WTC11 (cell line): ENCODE data around the gene WBP1L. TPM values are rescaled to one million over a fixed set of nuclear protein-coding genes. Genes with fewer than 3 reads are reported as not detected.

ENCODE experiments used
- ATAC-seq: fragments of 200-7000 bp; cut with Tn5 transposase; 2 replicates; pipeline ENCODE4 v1.10.0; 2021; ENCODE audit warnings: mild to moderate bottlenecking, moderate library complexity
- CTCF ChIA-PET: fragments of 300-600 bp; sonication (Branson Sonifier 250); formaldehyde crosslinking; loops from one replicate; lab custom pipeline; 2021; ENCODE audit warnings: antibody characterized with exemption; lab: Charles Lee
- POLR2A ChIA-PET: fragments of 350-600 bp; sonication (Branson Sonifier 250); formaldehyde crosslinking; loops from one replicate; lab custom pipeline; 2021; ENCODE audit warnings: antibody characterized with exemption; lab: Charles Lee
- DNase-seq: peaks from one replicate; pipeline ENCODE4 v3.0.0; 2021; ENCODE audit warnings: low spot score
- H3K27ac Mint-ChIP-seq: 2 replicates; pipeline ENCODE4 v1.8.0; 2021; ENCODE audit warnings: mixed read lengths
- H3K27me3 Mint-ChIP-seq: 2 replicates; pipeline ENCODE4 v1.8.0; 2021; ENCODE audit warnings: low read depth, mild to moderate bottlenecking, moderate library complexity, mixed read lengths
- H3K36me3 Mint-ChIP-seq: 2 replicates; pipeline ENCODE4 v1.8.0; 2021; ENCODE audit warnings: mixed read lengths
- H3K4me1 Mint-ChIP-seq: 2 replicates; pipeline ENCODE4 v1.8.0; 2022; ENCODE audit warnings: mixed read lengths
- H3K4me3 Mint-ChIP-seq: 2 replicates; pipeline ENCODE4 v1.8.0; 2021; ENCODE audit warnings: mild to moderate bottlenecking, moderate library complexity, mixed read lengths
- H3K9me3 Mint-ChIP-seq: 2 replicates; pipeline ENCODE4 v1.8.0; 2021; ENCODE audit warnings: mixed read lengths
- ATF1 ChIP-seq: sonication (generic); formaldehyde crosslinking; IDR thresholded peaks from 2 replicates; pipeline ENCODE4 v1.8.1; 2023; ENCODE audit warnings: mild to moderate bottlenecking, moderate library complexity, missing genetic modification reagents
- CBFB ChIP-seq: sonication (generic); formaldehyde crosslinking; IDR thresholded peaks from 2 replicates; pipeline ENCODE4 v1.8.1; 2022; ENCODE audit warnings: mild to moderate bottlenecking, low read depth, missing genetic modification reagents
- CTCF ChIP-seq: fragments of 200-600 bp; IDR thresholded peaks from 2 replicates; pipeline ENCODE4 v1.8.0; 2022; ENCODE audit warnings: antibody characterized with exemption
- ESRRA ChIP-seq: sonication (generic); formaldehyde crosslinking; IDR thresholded peaks from 2 replicates; pipeline ENCODE4 v1.8.1; 2022; ENCODE audit warnings: mild to moderate bottlenecking, missing genetic modification reagents, borderline replicate concordance
- FOXK1 ChIP-seq: sonication (generic); formaldehyde crosslinking; IDR thresholded peaks from 2 replicates; pipeline ENCODE4 v1.8.0; 2022; ENCODE audit warnings: mild to moderate bottlenecking, moderate library complexity, missing genetic modification reagents
- JAZF1 ChIP-seq: fragments of 250-450 bp; sonication (Bioruptor Pico); IDR thresholded peaks from 2 replicates; pipeline ENCODE4 v1.9.0; 2021; ENCODE audit warnings: moderate library complexity, mild to moderate bottlenecking, inconsistent platforms
- MXD4 ChIP-seq: fragments of 250-450 bp; sonication (Bioruptor Pico); IDR thresholded peaks from 2 replicates; pipeline ENCODE4 v1.8.0; 2021; ENCODE audit warnings: mild to moderate bottlenecking, moderate library complexity, borderline replicate concordance
- PREB ChIP-seq: sonication (generic); formaldehyde crosslinking; IDR thresholded peaks from 2 replicates; pipeline ENCODE4 v1.8.1; 2022; ENCODE audit warnings: mild to moderate bottlenecking, missing genetic modification reagents, moderate library complexity, borderline replicate concordance
- PRRX2 ChIP-seq: fragments of 250-450 bp; sonication (Bioruptor Pico); IDR thresholded peaks from 2 replicates; pipeline ENCODE4 v1.8.0; 2021; ENCODE audit warnings: mild to moderate bottlenecking
- RORB ChIP-seq: fragments of 250-450 bp; sonication (Bioruptor Pico); IDR thresholded peaks from 2 replicates; pipeline ENCODE4 v1.9.0; 2021; ENCODE audit warnings: mild to moderate bottlenecking
- TCF7 ChIP-seq: sonication (generic); formaldehyde crosslinking; IDR thresholded peaks from 2 replicates; pipeline ENCODE4 v1.8.0; 2022; ENCODE audit warnings: mild to moderate bottlenecking, low read depth, missing genetic modification reagents, moderate library complexity
- USF1 ChIP-seq: sonication (generic); formaldehyde crosslinking; IDR thresholded peaks from 2 replicates; pipeline ENCODE4 v1.8.0; 2022; ENCODE audit warnings: mild to moderate bottlenecking, missing genetic modification reagents
- ZNF138 ChIP-seq: sonication (generic); formaldehyde crosslinking; conservative IDR thresholded peaks from 2 replicates; pipeline ENCODE4 v1.8.1; 2022; ENCODE audit warnings: mild to moderate bottlenecking, moderate library complexity, missing genetic modification reagents
- ZNF317 ChIP-seq: sonication (generic); formaldehyde crosslinking; IDR thresholded peaks from 2 replicates; pipeline ENCODE4 v1.8.1; 2023; ENCODE audit warnings: low read depth, mild to moderate bottlenecking, moderate library complexity, missing genetic modification reagents, borderline replicate concordance
- total RNA-seq: library from RNA; stranded (reverse); gene quantifications from 3 replicates; pipeline ENCODE4 v1.2.3, GENCODE V29; 2021
- TF ChIP-seq, protein P1 (sequence below): fragments of 250-450 bp; sonication (Bioruptor Pico); conservative IDR thresholded peaks from 2 replicates; pipeline ENCODE4 v1.9.0; 2021; ENCODE audit warnings: mild to moderate bottlenecking
- TF ChIP-seq, protein P2 (sequence below): sonication (generic); formaldehyde crosslinking; IDR thresholded peaks from 2 replicates; pipeline ENCODE4 v1.8.0; 2022; ENCODE audit warnings: missing genetic modification reagents

The WBP1L gene
- total RNA-seq, 1 experiment from 2014 or later = 26.8 TPM

- Mint-ChIP-seq H3K36me3 (peaks cover 11% of the 10 kb centered on the region), H3K27ac (peak overlapping the region; percentile 60; the same call in 1 of the 2 replicates), H3K4me1 (no peaks in the 10 kb centered on the region), H3K9me3 (peaks cover 14% of the 10 kb centered on the region), H3K27me3 (no peaks in the 10 kb centered on the region), H3K4me3 (no peak overlapping the region)
- DNase-seq (no peak), ATAC-seq (no peak)
- POLR2A ChIA-PET = interaction anchor here (0.6 kb wide), 2 partner anchors 40 to 570 kb away, joined by 3 to 4 read pairs; no protein-coding TSS in a partner anchor
- no peak for TF ChIP-seq ZNF317 (CRISPR knock-in tag)
- no peak for TF ChIP-seq CBFB
- no peak for TF ChIP-seq JAZF1 (CRISPR knock-in tag)
- no peak for TF ChIP-seq ZNF138 (CRISPR knock-in tag)
- no peak for TF ChIP-seq PRRX2 (CRISPR knock-in tag)
- TF ChIP-seq USF1 = no peak
- TF ChIP-seq CTCF = no peak
- CTCF ChIA-PET = interaction anchor here (0.6 to 1.0 kb wide), 2 partner anchors 10 to 75 kb away, joined by 3 to 4 read pairs; no protein-coding TSS in a partner anchor
These were observed 82.5 kb downstream of the WBP1L start for GRCh38 chr10:102826148-102826796.

GRCh38 chr10:102827597-102827975 is 83.8 kb downstream of the WBP1L start:
- H3K9me3 Mint-ChIP-seq = peaks cover 14% of the 10 kb centered on the region
- TF ChIP-seq RORB (CRISPR knock-in tag) = no peak
- no peak for TF ChIP-seq FOXK1
- no peak for TF ChIP-seq MXD4 (CRISPR knock-in tag)
- TF ChIP-seq ATF1 (CRISPR knock-in tag) = no peak
- TF ChIP-seq USF1 = no peak
- TF ChIP-seq, protein P1, sequence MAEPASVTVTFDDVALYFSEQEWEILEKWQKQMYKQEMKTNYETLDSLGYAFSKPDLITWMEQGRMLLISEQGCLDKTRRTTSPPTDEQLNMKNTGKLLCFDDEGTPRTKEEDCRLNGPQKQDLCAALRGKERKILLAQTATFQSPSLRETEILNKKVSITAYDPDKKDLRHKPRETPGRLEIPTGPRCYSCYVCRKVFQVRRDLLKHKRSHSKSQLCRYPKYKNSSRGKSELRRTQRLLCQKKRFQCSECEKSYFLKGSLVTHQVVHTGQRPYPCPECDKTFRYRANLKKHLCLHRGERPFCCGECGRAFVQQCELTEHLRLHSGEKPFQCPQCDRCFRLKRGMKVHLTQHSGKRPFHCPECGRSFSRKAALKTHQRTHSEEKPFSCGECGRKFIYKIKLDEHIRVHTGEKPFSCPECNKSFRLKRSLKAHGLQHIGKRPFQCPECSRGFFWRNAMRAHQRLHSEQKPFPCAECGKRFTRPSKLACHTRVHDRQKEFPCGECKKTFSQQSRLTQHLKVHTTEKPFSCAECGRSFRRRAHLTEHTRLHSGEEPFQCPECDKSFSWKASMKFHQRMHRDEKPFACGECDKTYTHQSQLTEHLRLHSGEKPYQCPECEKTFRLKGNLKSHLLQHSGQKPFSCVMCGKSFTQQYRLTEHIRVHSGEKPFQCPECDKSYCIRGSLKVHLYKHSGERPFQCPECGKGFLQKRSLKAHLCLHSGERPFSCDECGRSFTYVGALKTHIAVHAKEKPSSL (CRISPR knock-in tag) = no peak
- TF ChIP-seq ESRRA (CRISPR knock-in tag) = no peak
- TF ChIP-seq TCF7 (CRISPR knock-in tag) = no peak
- no peak for TF ChIP-seq PREB (CRISPR knock-in tag)
- TF ChIP-seq, protein P2, sequence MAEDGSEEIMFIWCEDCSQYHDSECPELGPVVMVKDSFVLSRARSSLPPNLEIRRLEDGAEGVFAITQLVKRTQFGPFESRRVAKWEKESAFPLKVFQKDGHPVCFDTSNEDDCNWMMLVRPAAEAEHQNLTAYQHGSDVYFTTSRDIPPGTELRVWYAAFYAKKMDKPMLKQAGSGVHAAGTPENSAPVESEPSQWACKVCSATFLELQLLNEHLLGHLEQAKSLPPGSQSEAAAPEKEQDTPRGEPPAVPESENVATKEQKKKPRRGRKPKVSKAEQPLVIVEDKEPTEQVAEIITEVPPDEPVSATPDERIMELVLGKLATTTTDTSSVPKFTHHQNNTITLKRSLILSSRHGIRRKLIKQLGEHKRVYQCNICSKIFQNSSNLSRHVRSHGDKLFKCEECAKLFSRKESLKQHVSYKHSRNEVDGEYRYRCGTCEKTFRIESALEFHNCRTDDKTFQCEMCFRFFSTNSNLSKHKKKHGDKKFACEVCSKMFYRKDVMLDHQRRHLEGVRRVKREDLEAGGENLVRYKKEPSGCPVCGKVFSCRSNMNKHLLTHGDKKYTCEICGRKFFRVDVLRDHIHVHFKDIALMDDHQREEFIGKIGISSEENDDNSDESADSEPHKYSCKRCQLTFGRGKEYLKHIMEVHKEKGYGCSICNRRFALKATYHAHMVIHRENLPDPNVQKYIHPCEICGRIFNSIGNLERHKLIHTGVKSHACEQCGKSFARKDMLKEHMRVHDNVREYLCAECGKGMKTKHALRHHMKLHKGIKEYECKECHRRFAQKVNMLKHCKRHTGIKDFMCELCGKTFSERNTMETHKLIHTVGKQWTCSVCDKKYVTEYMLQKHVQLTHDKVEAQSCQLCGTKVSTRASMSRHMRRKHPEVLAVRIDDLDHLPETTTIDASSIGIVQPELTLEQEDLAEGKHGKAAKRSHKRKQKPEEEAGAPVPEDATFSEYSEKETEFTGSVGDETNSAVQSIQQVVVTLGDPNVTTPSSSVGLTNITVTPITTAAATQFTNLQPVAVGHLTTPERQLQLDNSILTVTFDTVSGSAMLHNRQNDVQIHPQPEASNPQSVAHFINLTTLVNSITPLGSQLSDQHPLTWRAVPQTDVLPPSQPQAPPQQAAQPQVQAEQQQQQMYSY = no peak
- no peaks in the 10 kb centered on the region for H3K4me1 Mint-ChIP-seq
- ChIA-PET CTCF (interaction anchor here (1.3 kb wide), 1 partner anchor 74 kb away, joined by 4 read pairs; no protein-coding TSS in a partner anchor), POLR2A (no interaction called here)
- DNase-seq = no peak
- peaks cover 11% of the 10 kb centered on the region for H3K36me3 Mint-ChIP-seq
- ATAC-seq = no peak
- peaks cover 2% of the 10 kb centered on the region; the same call in 1 of the 2 replicates for H3K27me3 Mint-ChIP-seq
- H3K27ac Mint-ChIP-seq = no peak overlapping the region
- no peak overlapping the region for H3K4me3 Mint-ChIP-seq
